K562 treated with DMSO at 1 percent for 24 hours (cell line): ENCODE measurements around the gene GIMAP7. TPM values are rescaled to one million over a fixed set of nuclear protein-coding genes. Genes with fewer than 3 reads are reported as not detected.

ENCODE experiments used
- total RNA-seq: library from RNA; unstranded; fragments of 300-600 nt; gene quantifications from 2 replicates; pipeline ENCODE4 v1.2.3, GENCODE V29; 2022; ENCODE audit warnings: low read depth; ENCODE audit not compliant: insufficient read depth

Gene GIMAP7
- total RNA-seq: not detected in 2 replicates

DNA sequence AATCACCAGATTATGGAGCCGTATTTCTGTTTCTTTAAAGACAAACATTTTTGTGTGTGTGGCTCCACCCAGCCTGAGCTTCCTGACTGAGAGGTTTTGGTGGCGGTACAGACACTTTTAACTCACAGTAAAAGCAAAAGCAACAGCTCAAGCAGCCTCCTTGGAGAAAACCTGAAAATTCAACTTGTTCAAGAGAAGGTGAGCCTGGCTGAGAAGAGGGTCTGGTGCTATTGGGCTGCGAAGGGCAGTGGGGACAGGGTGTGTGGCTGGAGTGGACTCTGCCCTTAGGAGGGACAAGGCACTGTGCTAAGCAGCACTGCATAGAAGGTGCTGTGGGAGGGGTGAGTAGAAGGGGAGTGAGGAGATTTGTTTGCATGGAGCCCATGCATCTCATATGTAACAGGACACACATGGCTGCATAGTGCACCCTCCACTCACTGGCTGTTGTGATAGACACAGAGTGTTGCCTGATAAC is at the start of gene GIMAP7:
Gene GIMAP7 (plus strand): TSS at position 125 of the 475 bp plus-strand sequence. CDS start 5,103 bp downstream, outside the sequence.

GRCh38 chr7:150567169-150567568 is 52.5 kb downstream of the GIMAP7 start, which contains the start of gene GIMAP4:
Gene GIMAP4 (plus strand): TSS chr7:150567390. CDS start chr7:150569902, 2,512 bp downstream.

Other genes with a start within 250 kb of the GIMAP7 start
- 115 and 138 TPM in 2 replicates for gene LRRC61, start 191.5 kb upstream of the GIMAP7 start, total RNA-seq
- gene ACTR3C, start 191.3 kb upstream of the GIMAP7 start, total RNA-seq: 14.3 and 16.2 TPM in 2 replicates
- 1.5 and 1.6 TPM in 2 replicates for gene RARRES2, start 173.2 kb upstream of the GIMAP7 start, total RNA-seq
- gene REPIN1, start 146.1 kb upstream of the GIMAP7 start, total RNA-seq: 337 and 374 TPM in 2 replicates
- gene ZNF775, start 135.5 kb upstream of the GIMAP7 start, total RNA-seq: 41.9 and 43.7 TPM in 2 replicates
- gene GIMAP8, start 64.2 kb upstream of the GIMAP7 start, total RNA-seq: 0.06 TPM in 1 of 2 replicates, not detected in the other
- gene GIMAP4, start 52.5 kb downstream of the GIMAP7 start, total RNA-seq: not detected in 2 replicates
- 0.39 and 1.2 TPM in 2 replicates for gene GIMAP6, start 117.5 kb downstream of the GIMAP7 start, total RNA-seq
- 5.3 and 8.4 TPM in 2 replicates for gene GIMAP2, start 170.8 kb downstream of the GIMAP7 start, total RNA-seq
- not detected in 2 replicates for gene GIMAP1, start 201.7 kb downstream of the GIMAP7 start, total RNA-seq
- gene GIMAP5, start 222.5 kb downstream of the GIMAP7 start, total RNA-seq: 2.3 and 3.4 TPM in 2 replicates